ENCODE results near the gene RDH8.
A peak's percentile ranks its signal among the peaks of the same experiment; 100 is the strongest.

RDH8 gene

DNA sequence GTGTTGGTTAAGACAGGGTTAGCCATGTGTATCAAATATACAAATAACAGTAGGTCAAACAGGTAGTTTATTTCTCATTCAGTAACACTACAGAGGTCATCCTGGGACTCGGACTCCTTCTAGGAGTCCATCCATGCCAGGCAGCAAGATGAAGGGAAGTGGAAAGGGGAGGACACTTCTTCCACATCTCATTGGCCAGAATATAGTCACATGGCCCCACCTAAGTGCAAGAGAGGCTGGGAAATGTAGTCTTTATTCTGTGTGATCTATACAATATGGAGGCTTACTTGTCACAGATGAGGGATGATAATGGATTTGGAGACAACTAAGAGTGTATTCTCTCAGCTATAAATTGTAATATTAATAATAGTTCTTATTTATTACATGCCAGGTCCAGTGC, 31.1 kb downstream of the RDH8 start:
- H3K4me3 Mint-ChIP-seq: no peak overlapping the region
- no peaks in the 10 kb centered on the region for H3K36me3 Mint-ChIP-seq
- ATAC-seq: no peak
- no peak overlapping the region for H3K27ac Mint-ChIP-seq
- peaks cover 9% of the 10 kb centered on the region for H3K9me3 Mint-ChIP-seq
- H3K27me3 Mint-ChIP-seq: peaks cover 63% of the 10 kb centered on the region
- H3K4me1 Mint-ChIP-seq: peaks cover 7% of the 10 kb centered on the region

DNA sequence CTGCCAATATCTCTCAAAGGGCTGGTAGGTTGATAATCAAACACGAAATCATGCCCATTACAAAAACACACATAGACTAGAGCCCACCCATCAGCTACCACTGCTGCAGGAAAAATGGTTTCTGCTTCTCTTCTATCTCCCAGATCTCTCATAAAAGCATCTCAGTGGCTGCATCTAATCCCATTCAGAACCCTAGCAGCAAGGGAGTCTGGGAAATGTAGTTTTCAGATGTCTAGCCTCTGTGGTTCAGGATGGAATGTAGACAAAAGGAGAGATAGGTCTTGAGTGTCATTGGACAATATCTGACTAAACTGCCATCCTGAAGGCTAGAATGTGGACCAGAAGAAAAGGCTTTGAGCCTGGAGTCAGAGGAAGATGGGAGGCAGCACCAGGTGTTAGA, 32.1 kb downstream of the RDH8 start:
- Mint-ChIP-seq H3K27ac (no peak overlapping the region), H3K4me3 (no peak overlapping the region), H3K27me3 (peaks cover 63% of the 10 kb centered on the region), H3K4me1 (peaks cover 7% of the 10 kb centered on the region), H3K9me3 (peaks cover 9% of the 10 kb centered on the region), H3K36me3 (no peaks in the 10 kb centered on the region)
- ATAC-seq: no peak

DNA sequence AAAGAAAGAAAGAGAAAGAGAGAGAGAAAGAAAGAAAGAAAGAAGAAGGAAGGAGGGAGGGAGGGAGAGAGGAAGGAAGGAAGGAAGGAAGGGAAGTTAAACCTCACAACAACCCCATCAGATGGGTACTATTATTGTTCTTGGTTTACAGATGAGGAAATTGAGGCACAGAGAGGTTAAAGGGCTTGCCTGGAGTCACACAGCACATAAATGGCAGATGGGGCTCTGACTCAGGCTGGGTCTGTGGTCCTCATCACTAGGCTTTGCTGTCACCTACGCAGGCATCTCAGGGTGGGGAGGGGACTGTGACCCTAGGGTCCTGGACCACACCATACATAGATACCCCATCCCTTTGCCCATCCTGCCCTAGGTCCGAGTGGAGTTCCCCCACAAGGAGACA, 36.3 kb downstream of the RDH8 start:
- no peak for ATAC-seq
- Mint-ChIP-seq H3K27me3 (peaks cover 55% of the 10 kb centered on the region), H3K4me3 (no peak overlapping the region), H3K27ac (no peak overlapping the region), H3K4me1 (peaks cover 7% of the 10 kb centered on the region), H3K9me3 (peaks cover 5% of the 10 kb centered on the region), H3K36me3 (no peaks in the 10 kb centered on the region)

DNA sequence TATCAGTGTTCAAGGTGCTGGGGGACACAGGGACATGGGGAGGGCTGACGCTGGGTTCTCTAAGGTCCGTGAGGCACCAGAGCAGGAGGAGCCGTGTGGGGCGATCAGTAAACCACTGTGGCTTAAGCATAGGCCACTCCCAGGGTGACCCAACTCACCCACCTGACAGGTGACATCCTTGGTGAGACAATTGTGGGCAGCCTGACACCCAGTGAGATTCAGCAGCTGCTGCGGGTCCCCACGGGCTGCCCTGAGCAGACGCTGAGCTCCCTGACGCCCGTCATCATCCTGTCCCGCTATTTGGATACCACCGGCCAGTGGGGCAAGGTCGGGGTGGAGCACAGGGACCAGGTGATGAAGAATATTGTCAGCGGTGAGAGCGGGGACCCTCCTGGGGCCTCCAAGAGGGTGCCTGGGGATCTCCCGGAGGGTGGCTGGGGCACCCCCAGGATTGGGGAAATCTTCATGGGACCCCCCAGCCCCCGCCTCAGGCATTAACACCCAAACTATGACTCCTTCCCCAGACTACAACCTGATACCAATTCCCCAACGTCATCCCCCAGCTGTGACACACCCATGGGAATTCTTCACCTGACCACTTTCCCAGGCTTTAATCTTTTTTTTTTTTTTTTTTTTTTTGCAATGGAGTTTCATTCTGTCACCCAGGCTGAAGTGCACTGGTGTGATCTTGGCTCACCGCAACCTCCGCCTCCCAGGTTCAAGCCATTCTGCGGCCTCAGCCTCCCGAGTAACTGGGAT, 39.5 kb downstream of the RDH8 start:
- Mint-ChIP-seq H3K4me1 (peaks cover 7% of the 10 kb centered on the region), H3K36me3 (no peaks in the 10 kb centered on the region), H3K27ac (no peak overlapping the region), H3K4me3 (no peak overlapping the region), H3K9me3 (peaks cover 3% of the 10 kb centered on the region), H3K27me3 (peaks cover 43% of the 10 kb centered on the region)
- peak; percentile 35 for ATAC-seq

DNA sequence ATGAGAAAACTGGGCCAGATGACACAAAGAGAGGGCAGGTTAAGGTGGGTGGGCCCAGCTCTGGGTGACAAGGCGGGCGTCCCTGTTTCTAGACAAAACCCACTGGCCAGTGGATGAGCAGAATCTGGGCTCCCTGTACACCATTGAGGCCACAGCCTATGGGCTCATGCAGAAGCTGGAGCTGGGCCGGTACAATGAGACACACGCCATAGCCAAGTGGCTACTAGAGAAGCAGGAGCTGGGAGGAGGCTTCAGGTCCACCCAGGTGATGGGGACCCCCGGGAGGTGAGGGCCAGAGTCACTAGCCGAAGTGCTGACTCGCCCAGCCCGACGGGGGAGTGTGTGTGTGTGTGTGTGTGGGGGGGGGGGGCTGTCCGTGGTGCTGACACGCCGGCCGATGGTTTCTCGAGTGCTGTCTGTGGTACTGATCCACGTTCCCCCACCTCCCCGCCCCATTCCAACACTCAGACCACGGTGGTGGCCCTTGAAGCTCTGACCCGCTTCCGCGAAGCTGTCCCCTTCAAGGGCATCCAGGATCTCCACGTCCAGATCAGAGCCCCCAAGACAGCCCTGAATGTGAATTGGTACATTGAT, 48.5 kb downstream of the RDH8 start:
- no peak overlapping the region for H3K4me3 Mint-ChIP-seq
- ATAC-seq: no peak
- no peaks in the 10 kb centered on the region for H3K4me1 Mint-ChIP-seq
- H3K27ac Mint-ChIP-seq: no peak overlapping the region
- H3K9me3 Mint-ChIP-seq: peaks cover 4% of the 10 kb centered on the region
- H3K27me3 Mint-ChIP-seq: peaks cover 57% of the 10 kb centered on the region
- no peaks in the 10 kb centered on the region for H3K36me3 Mint-ChIP-seq

DNA sequence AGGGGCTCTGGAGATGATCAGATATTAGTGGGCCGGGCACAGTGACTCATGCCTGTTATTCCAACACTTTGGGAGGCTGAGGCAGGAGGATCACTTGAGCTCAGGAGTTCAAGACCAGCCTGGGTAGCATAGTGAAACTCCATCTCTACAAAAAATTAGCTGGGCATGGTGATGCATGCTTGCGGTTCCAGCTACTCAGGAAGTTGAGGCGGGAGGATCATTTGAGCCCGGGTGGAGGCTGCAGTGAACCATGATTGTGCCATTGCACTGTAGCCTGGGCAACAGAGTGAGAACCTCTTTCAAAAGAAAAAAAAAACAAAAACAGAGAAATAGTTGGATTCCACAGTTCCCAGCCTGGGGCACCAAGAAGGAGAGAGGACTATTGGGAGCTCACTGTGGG, 54.9 kb downstream of the RDH8 start:
- no peak for ATAC-seq

DNA sequence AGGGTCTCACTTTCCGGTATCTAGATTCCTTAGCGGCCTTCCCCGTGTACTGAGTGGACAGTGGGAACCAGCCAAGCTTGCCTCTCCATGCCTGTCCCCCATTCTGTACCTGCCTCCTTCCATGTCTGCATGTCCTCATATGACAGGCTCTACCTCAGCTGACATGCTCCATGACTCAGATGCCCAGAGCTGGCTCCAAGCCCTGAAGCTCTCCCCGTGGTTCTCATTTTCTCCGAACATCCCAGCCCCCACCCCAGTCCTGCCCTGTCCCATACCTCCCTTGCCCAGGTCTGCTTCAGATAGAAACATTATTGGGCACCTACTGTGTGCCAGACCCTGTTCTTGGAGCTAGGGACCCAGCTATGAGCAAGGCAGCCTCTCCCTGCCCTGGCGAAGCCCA, 55.8 kb downstream of the RDH8 start:
- Mint-ChIP-seq H3K4me3 (no peak overlapping the region), H3K4me1 (no peaks in the 10 kb centered on the region), H3K27me3 (peaks cover 34% of the 10 kb centered on the region), H3K9me3 (peaks cover 16% of the 10 kb centered on the region), H3K36me3 (no peaks in the 10 kb centered on the region), H3K27ac (no peak overlapping the region)
- ATAC-seq: no peak

More for the DNA sequence above, 54.9 kb downstream of the RDH8 start:
- Mint-ChIP-seq H3K27ac (no peak overlapping the region), H3K9me3 (peaks cover 16% of the 10 kb centered on the region), H3K27me3 (peaks cover 41% of the 10 kb centered on the region), H3K36me3 (no peaks in the 10 kb centered on the region), H3K4me3 (no peak overlapping the region), H3K4me1 (no peaks in the 10 kb centered on the region)

DNA sequence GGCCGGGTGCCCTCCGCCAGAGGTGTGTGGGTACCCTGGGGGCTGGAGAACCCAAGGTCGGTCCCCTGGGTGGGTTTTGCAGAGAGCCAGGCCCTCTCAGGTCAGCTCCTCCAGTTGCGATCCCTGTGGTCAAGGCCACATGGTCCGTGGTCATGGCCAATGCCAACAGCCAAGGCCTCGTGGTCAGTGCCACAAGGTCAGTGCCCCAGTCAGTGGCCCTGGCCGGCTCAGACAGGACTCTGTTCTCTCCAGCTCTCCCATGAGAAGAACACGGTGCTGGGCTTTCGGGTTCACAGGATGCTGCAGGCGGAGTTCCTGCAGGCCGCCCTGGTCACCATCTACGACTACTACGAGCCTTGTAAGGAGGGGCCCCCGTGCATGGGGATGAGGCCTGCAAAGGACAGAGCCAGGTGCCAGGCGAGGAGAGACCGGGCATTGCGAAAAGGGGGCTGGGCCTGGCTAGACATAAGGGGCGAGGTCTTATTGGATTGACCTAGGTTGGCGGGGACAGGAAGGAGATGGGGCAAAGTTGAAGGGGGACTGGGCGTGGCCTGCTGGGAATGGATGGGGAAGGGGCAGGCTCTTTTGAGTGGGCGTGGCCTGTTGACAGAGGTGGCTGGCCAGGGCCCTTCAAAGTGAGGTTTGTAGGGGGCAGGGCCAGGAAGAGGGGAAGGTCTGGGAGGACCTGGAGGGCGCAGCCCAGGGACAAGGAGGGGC, 57.6 kb downstream of the RDH8 start:
- no peaks in the 10 kb centered on the region for H3K4me1 Mint-ChIP-seq
- H3K27me3 Mint-ChIP-seq: peaks cover 28% of the 10 kb centered on the region
- H3K9me3 Mint-ChIP-seq: peaks cover 14% of the 10 kb centered on the region
- H3K36me3 Mint-ChIP-seq: no peaks in the 10 kb centered on the region
- H3K27ac Mint-ChIP-seq: no peak overlapping the region
- H3K4me3 Mint-ChIP-seq: no peak overlapping the region
- ATAC-seq: no peak
